Liver (tissue), 9 donors: Measurements from ENCODE around the gene OR2C3. TPM values are rescaled to one million over a fixed set of nuclear protein-coding genes. Genes with fewer than 3 reads are reported as not detected.

Source experiments
- DNase-seq: peaks from one replicate; pipeline ENCODE4 v3.0.0-alpha.2; 2017; ENCODE audit warnings: low spot score
- H3K27ac ChIP-seq, 2 donors: one replicate each; pipeline ENCODE4 v1.7.0; 2013; ENCODE audit warnings: inconsistent platforms in 2 of 2, low read length in 2 of 2, control low read depth in 1 of 2, low read depth in 1 of 2, mild to moderate bottlenecking in 1 of 2
- H3K27me3 ChIP-seq, 4 donors: one replicate each; pipeline versions ENCODE4 v1.6.1 to v1.7.0; 2013; ENCODE audit warnings: low read length in 3 of 4, inconsistent platforms in 1 of 4, mild to moderate bottlenecking in 1 of 4, moderate library complexity in 1 of 4; ENCODE audit not compliant: control insufficient read depth in 4 of 4, insufficient read depth in 4 of 4
- H3K36me3 ChIP-seq, 4 donors: one replicate each; pipeline versions ENCODE4 v1.6.1 to v1.7.0; 2013; ENCODE audit warnings: low read length in 3 of 4, mild to moderate bottlenecking in 3 of 4, low read depth in 1 of 4, moderate library complexity in 1 of 4; ENCODE audit not compliant: control insufficient read depth in 4 of 4, insufficient read depth in 3 of 4
- H3K4me1 ChIP-seq, 4 donors: one replicate each; pipeline versions ENCODE4 v1.6.1 to v1.7.0; 2013; ENCODE audit warnings: low read length in 3 of 4, mild to moderate bottlenecking in 3 of 4, moderate library complexity in 1 of 4; ENCODE audit not compliant: control insufficient read depth in 4 of 4, insufficient read depth in 4 of 4
- H3K4me3 ChIP-seq, 3 donors: one replicate each; pipeline versions ENCODE4 v1.6.1 to v1.7.0; 2013; ENCODE audit warnings: low read length in 3 of 3, control low read depth in 1 of 3, low read depth in 1 of 3, mild to moderate bottlenecking in 1 of 3
- H3K9ac ChIP-seq, 2 donors: one replicate each; pipeline ENCODE4 v1.7.0; 2013; ENCODE audit warnings: low read length in 2 of 2, mild to moderate bottlenecking in 2 of 2, moderate library complexity in 2 of 2, control low read depth in 1 of 2, low read depth in 1 of 2
- H3K9me3 ChIP-seq, 4 donors: one replicate each; pipeline versions ENCODE4 v1.6.1 to v1.7.0; 2013; ENCODE audit warnings: low read length in 3 of 4; ENCODE audit not compliant: control insufficient read depth in 4 of 4
- ATF3 ChIP-seq: IDR thresholded peaks from 2 replicates; pipeline ENCODE4 v1.6.1; 2016; ENCODE audit warnings: antibody characterized with exemption
- CTCF ChIP-seq: fragments of 150-350 bp; IDR thresholded peaks from 2 replicates; pipeline ENCODE4 v1.5.1; 2017; ENCODE audit warnings: improper control_type of control experiment, low read depth, low read length; ENCODE audit not compliant: missing input control
- EGR1 ChIP-seq, 2 donors: IDR thresholded peaks; 2 replicates each; pipeline ENCODE4 v1.6.1; 2016 to 2018; ENCODE audit warnings: antibody characterized with exemption in 2 of 2, low read depth in 2 of 2
- FOXA1 ChIP-seq: IDR thresholded peaks from 2 replicates; pipeline ENCODE4 v1.6.1; 2016; ENCODE audit warnings: antibody characterized with exemption
- FOXA2 ChIP-seq: IDR thresholded peaks from 2 replicates; pipeline ENCODE4 v1.6.1; 2016; ENCODE audit warnings: antibody characterized with exemption
- GABPA ChIP-seq, 2 donors: IDR thresholded peaks in 1 of 2; conservative IDR thresholded peaks in 1 of 2; 2 replicates each; pipeline ENCODE4 v1.6.1; 2016; ENCODE audit warnings: antibody characterized with exemption in 2 of 2, mild to moderate bottlenecking in 1 of 2, moderate library complexity in 1 of 2
- HNF4A ChIP-seq, 2 donors: conservative IDR thresholded peaks; 2 replicates each; pipeline ENCODE4 v1.6.1; 2016; ENCODE audit warnings: antibody characterized with exemption in 2 of 2, mild to moderate bottlenecking in 2 of 2
- HNF4G ChIP-seq: IDR thresholded peaks from 2 replicates; pipeline ENCODE4 v1.6.1; 2016; ENCODE audit warnings: antibody characterized with exemption
- JUND ChIP-seq, 2 donors: IDR thresholded peaks; 2 replicates each; pipeline ENCODE4 v1.6.1; 2016; ENCODE audit warnings: antibody characterized with exemption in 2 of 2
- MAX ChIP-seq: IDR thresholded peaks from 2 replicates; pipeline ENCODE4 v1.6.1; 2016; ENCODE audit warnings: antibody characterized with exemption
- NR2F2 ChIP-seq: IDR thresholded peaks from 2 replicates; pipeline ENCODE4 v1.6.1; 2016; ENCODE audit warnings: antibody characterized with exemption
- RAD21 ChIP-seq, 2 donors: IDR thresholded peaks; 2 replicates each; pipeline ENCODE4 v1.6.1; 2016; ENCODE audit warnings: antibody characterized with exemption in 2 of 2, mild to moderate bottlenecking in 2 of 2
- RXRA ChIP-seq, 2 donors: IDR thresholded peaks; 2 replicates each; pipeline ENCODE4 v1.6.1; 2017 to 2018; ENCODE audit warnings: antibody characterized with exemption in 2 of 2, mild to moderate bottlenecking in 1 of 2
- SP1 ChIP-seq: IDR thresholded peaks from 2 replicates; pipeline ENCODE4 v1.6.1; 2018; ENCODE audit warnings: antibody characterized with exemption, mild to moderate bottlenecking
- TAF1 ChIP-seq: conservative IDR thresholded peaks from 2 replicates; pipeline ENCODE4 v1.6.1; 2016; ENCODE audit warnings: antibody characterized with exemption, mild to moderate bottlenecking
- YY1 ChIP-seq: IDR thresholded peaks from 2 replicates; pipeline ENCODE4 v1.6.1; 2016; ENCODE audit warnings: antibody characterized with exemption, mild to moderate bottlenecking
- ZBTB33 ChIP-seq: IDR thresholded peaks from 2 replicates; pipeline ENCODE4 v1.6.1; 2016; ENCODE audit warnings: antibody characterized with exemption
- WGBS: extraction: QIAGEN DNeasy Blood & Tissue Kit; methylation state at CpG from one replicate; pipeline ENCODE4 v1.1.7; 2013; 5-methylcytosine and 5-hydroxymethylcytosine counted together
- polyA plus RNA-seq, 2 donors: library from polyadenylated mRNA; stranded (reverse) in 1 of 2; unstranded in 1 of 2; fragments of 200-250 nt in 1 of 2; fragments of >200 nt in 1 of 2; fragmentation: Nextera tagmentation in 1 of 2; extraction: Ambion mirVana in 1 of 2; gene quantifications; one replicate each; pipeline versions ENCODE4 v1.2.1 to v1.2.3, GENCODE V29; 2013 to 2015
- total RNA-seq, 2 donors: library from RNA; depleted of rRNA; stranded (reverse); fragments of >200 nt; gene quantifications; one replicate each; pipeline ENCODE4 v1.2.3, GENCODE V29; 2014
- TF ChIP-seq, protein P1 (sequence below): IDR thresholded peaks from 2 replicates; pipeline ENCODE4 v1.6.1; 2016; ENCODE audit warnings: antibody characterized with exemption, mild to moderate bottlenecking
- donor health status: healthy.
- donor health status: healthy.
- donor health status: healthy.
- donor health status: healthy.
- donor health status: healthy.

Gene OR2C3
- total and polyA plus RNA-seq, 4 donors: 0.05 TPM; not detected in 3

DNA sequence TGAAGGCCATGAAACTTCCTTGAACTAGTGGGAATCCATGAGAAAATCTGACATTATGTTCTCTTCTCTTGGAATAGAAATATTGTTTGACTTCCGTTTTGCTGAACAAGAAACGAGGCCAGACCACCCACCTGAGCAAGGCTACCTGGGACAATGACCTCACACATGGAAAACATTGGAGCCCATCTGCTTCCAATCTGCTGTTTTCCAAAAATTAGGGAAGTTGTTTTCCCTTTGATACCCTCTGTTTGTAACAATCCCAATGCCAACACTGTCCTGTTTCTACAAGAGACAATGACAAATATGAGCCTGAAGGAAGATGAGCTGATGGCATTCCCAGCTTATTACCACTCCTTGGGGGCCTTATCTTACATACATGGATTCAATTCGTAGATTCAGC lies 29.4 kb downstream of the OR2C3 start:
- Histone ChIP-seq H3K9ac (no peak overlapping the region), H3K36me3 (no peaks in the 10 kb centered on the region), H3K27ac (no peak overlapping the region), H3K27me3 (no peaks in the 10 kb centered on the region), H3K4me1 (no peaks in the 10 kb centered on the region), H3K9me3 (no peaks in the 10 kb centered on the region), H3K4me3 (no peak overlapping the region)
- TF ChIP-seq HNF4A (conservative IDR thresholded peaks at IDR 0.05) (no peak), ATF3 (no peak), JUND (IDR thresholded peaks at IDR 0.05) (no peak), YY1 (no peak), NR2F2 (no peak), RAD21 (IDR thresholded peaks at IDR 0.05) (no peak), RXRA (IDR thresholded peaks at IDR 0.05) (no peak), HNF4G (no peak), GABPA (IDR thresholded peaks at IDR 0.05 in 1 of 2, conservative IDR thresholded peaks at IDR 0.05 in 1 of 2) (no peak), TAF1 (no peak), SP1 (no peak), FOXA1 (no peak), ZBTB33 (no peak), CTCF (no peak), FOXA2 (no peak), EGR1 (IDR thresholded peaks at IDR 0.05; ENCODE audit: low read depth in 2 of 2) (no peak), MAX (no peak)
- TF ChIP-seq, protein P1, sequence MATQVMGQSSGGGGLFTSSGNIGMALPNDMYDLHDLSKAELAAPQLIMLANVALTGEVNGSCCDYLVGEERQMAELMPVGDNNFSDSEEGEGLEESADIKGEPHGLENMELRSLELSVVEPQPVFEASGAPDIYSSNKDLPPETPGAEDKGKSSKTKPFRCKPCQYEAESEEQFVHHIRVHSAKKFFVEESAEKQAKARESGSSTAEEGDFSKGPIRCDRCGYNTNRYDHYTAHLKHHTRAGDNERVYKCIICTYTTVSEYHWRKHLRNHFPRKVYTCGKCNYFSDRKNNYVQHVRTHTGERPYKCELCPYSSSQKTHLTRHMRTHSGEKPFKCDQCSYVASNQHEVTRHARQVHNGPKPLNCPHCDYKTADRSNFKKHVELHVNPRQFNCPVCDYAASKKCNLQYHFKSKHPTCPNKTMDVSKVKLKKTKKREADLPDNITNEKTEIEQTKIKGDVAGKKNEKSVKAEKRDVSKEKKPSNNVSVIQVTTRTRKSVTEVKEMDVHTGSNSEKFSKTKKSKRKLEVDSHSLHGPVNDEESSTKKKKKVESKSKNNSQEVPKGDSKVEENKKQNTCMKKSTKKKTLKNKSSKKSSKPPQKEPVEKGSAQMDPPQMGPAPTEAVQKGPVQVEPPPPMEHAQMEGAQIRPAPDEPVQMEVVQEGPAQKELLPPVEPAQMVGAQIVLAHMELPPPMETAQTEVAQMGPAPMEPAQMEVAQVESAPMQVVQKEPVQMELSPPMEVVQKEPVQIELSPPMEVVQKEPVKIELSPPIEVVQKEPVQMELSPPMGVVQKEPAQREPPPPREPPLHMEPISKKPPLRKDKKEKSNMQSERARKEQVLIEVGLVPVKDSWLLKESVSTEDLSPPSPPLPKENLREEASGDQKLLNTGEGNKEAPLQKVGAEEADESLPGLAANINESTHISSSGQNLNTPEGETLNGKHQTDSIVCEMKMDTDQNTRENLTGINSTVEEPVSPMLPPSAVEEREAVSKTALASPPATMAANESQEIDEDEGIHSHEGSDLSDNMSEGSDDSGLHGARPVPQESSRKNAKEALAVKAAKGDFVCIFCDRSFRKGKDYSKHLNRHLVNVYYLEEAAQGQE: no peak
- WGBS: 29% methylated on average over 3 of the region's 3 CpGs
- no peak for DNase-seq

GRCh38 chr1:247500865-247501264 lies 35.4 kb downstream of the OR2C3 start:
- 66% methylated on average over 3 of the region's 3 CpGs for WGBS
- H3K9me3 ChIP-seq: no peaks in the 10 kb centered on the region
- TF ChIP-seq MAX (no peak), SP1 (no peak), RXRA (IDR thresholded peaks at IDR 0.05) (no peak), GABPA (IDR thresholded peaks at IDR 0.05 in 1 of 2, conservative IDR thresholded peaks at IDR 0.05 in 1 of 2) (no peak)
- TF ChIP-seq, protein P1: no peak
- no peak overlapping the region for H3K4me3 ChIP-seq
- no peaks in the 10 kb centered on the region for H3K36me3 ChIP-seq
- H3K9ac ChIP-seq: no peak overlapping the region
- DNase-seq: no peak
- H3K4me1 ChIP-seq: no peaks in the 10 kb centered on the region
- H3K27me3 ChIP-seq: no peaks in the 10 kb centered on the region
- no peak overlapping the region for H3K27ac ChIP-seq
